HepG2 (cell line): ENCODE results near the gene ARHGAP33. TPM values are rescaled to one million over a fixed set of nuclear protein-coding genes. Genes with fewer than 3 reads are reported as not detected.

Experiments
- ATAC-seq: fragments of 200-7000 bp; cut with Tn5 transposase; 3 replicates; pipeline ENCODE4 v1.9.1; 2020; ENCODE audit warnings: mild to moderate bottlenecking, moderate library complexity
- BruUV-seq: library from RNA; stranded (reverse); fragments of 400-500 nt; replicated peaks from 2 replicates; lab custom pipeline; 2021; lab: Mats Ljungman, UMichigan
- CTCF ChIA-PET: fragments of 300-600 bp; formaldehyde crosslinking; extraction: SDS; loops from one replicate; lab custom pipeline; 2021; ENCODE audit warnings: low total read pairs, inconsistent platforms, low intra/inter-chr PET ratio; lab: Yijun Ruan, JAX
- POLR2A ChIA-PET: fragments of 350-600 bp; sonication (Branson Sonifier 250); formaldehyde crosslinking; loops from one replicate; lab custom pipeline; 2020; ENCODE audit warnings: antibody characterized with exemption, inconsistent platforms; lab: Yijun Ruan, JAX
- DNase-seq: peaks from one replicate; pipeline ENCODE4 v3.0.0-alpha.2; 2015; ENCODE audit warnings: low spot score
- FAIRE-seq: peaks from 3 replicates; lab custom pipeline; 2011; peaks lifted over from hg19 to GRCh38; lab: Jason Lieb, UNC
- H2AFZ ChIP-seq: one replicate; pipeline ENCODE4 v1.6.1; 2011; ENCODE audit warnings: low read length, inconsistent platforms
- H3K27ac ChIP-seq: fragments of 300-600 bp; 3 replicates; pipeline ENCODE4 v1.8.0; 2011; ENCODE audit warnings: mixed run types, mild to moderate bottlenecking, mixed read lengths, low read length, inconsistent platforms; ENCODE audit not compliant: insufficient read depth; ENCODE audit errors: extremely low read length
- H3K27me3 ChIP-seq, 2 experiments: fragments of 200-600 bp in 1 of 2; 2 replicates in 1 of 2; 3 replicates in 1 of 2; pipeline versions ENCODE4 v1.6.0 to v1.8.0; 2011; ENCODE audit warnings: low read length in 2 of 2, mild to moderate bottlenecking in 2 of 2, moderate library complexity in 2 of 2, inconsistent platforms in 1 of 2; ENCODE audit not compliant: insufficient read depth in 2 of 2, control insufficient read depth in 1 of 2
- H3K36me3 ChIP-seq, 2 experiments: fragments of 200-600 bp in 1 of 2; replicated peaks in 1 of 2; 2 replicates in 1 of 2; 3 replicates in 1 of 2; pipeline versions ENCODE4 v1.5.1 to v1.8.0; 2011; ENCODE audit warnings: low read length in 2 of 2, inconsistent platforms in 1 of 2; ENCODE audit not compliant: insufficient read depth in 2 of 2, control insufficient read depth in 1 of 2
- H3K4me1 ChIP-seq: 2 replicates; pipeline ENCODE4 v1.5.1; 2012; ENCODE audit warnings: low read length, inconsistent platforms; ENCODE audit not compliant: insufficient read depth
- H3K4me2 ChIP-seq: 2 replicates; pipeline ENCODE4 v1.6.0; 2011; ENCODE audit warnings: low read depth, low read length, inconsistent platforms
- H3K4me3 ChIP-seq, 3 experiments: fragments of 200-600 bp in 1 of 3; sonication (generic), shearing (Covaris generic) in 1 of 3; replicated peaks in 1 of 3; 2 replicates each; pipeline ENCODE4 v1.5.1; 2011 to 2016; ENCODE audit warnings: low read length in 3 of 3, inconsistent platforms in 2 of 3, low read depth in 2 of 3, mild to moderate bottlenecking in 2 of 3, control low read depth in 1 of 3, mixed read lengths in 1 of 3; ENCODE audit not compliant: insufficient read depth in 1 of 3
- H3K79me2 ChIP-seq: one replicate; pipeline ENCODE4 v1.6.1; 2011; ENCODE audit warnings: low read length, inconsistent platforms; ENCODE audit not compliant: insufficient read depth
- H3K9ac ChIP-seq: 2 replicates; pipeline ENCODE4 v1.6.0; 2011; ENCODE audit warnings: mild to moderate bottlenecking, low read depth, low read length, inconsistent platforms; ENCODE audit not compliant: insufficient read depth
- H3K9me3 ChIP-seq: 2 replicates; pipeline ENCODE4 v1.5.1; 2012; ENCODE audit warnings: mild to moderate bottlenecking, low read length
- H4K20me1 ChIP-seq: 2 replicates; pipeline ENCODE4 v1.6.0; 2011; ENCODE audit warnings: inconsistent platforms, mild to moderate bottlenecking, low read length, moderate library complexity; ENCODE audit not compliant: insufficient read depth
- BHLHE40 ChIP-seq: IDR thresholded peaks from 2 replicates; pipeline ENCODE4 v1.6.1; 2011; ENCODE audit warnings: low read length, improper control_type of control experiment
- FOXJ3 ChIP-seq: sonication (generic); formaldehyde crosslinking; IDR thresholded peaks from 2 replicates; pipeline ENCODE4 v1.4.0; 2020; ENCODE audit warnings: missing genetic modification reagents, mild to moderate bottlenecking, borderline replicate concordance
- MED13 ChIP-seq: sonication (generic); formaldehyde crosslinking; IDR thresholded peaks from 2 replicates; pipeline ENCODE4 v1.5.0; 2020; ENCODE audit warnings: missing genetic modification reagents
- YY1 ChIP-seq: IDR thresholded peaks from 2 replicates; pipeline ENCODE4 v1.6.1; 2011; ENCODE audit warnings: low read length, low read depth, moderate library complexity, mild to moderate bottlenecking; ENCODE audit not compliant: insufficient read depth, insufficient replicate concordance
- ZNF136 ChIP-seq: sonication (generic); formaldehyde crosslinking; IDR thresholded peaks from 2 replicates; pipeline ENCODE4 v1.8.1; 2022; ENCODE audit warnings: low read depth, mild to moderate bottlenecking, moderate library complexity, missing genetic modification reagents
- ZNF761 ChIP-seq: sonication (generic); formaldehyde crosslinking; conservative IDR thresholded peaks from 2 replicates; pipeline ENCODE4 v1.4.0; 2020; ENCODE audit warnings: mild to moderate bottlenecking, missing genetic modification reagents
- ZSCAN9 ChIP-seq: IDR thresholded peaks from 2 replicates; pipeline ENCODE4 v1.6.1; 2016; ENCODE audit warnings: borderline replicate concordance
- WGBS: methylation state at CpG from one replicate; pipeline ENCODE4 v1.1.6; 2017; ENCODE audit warnings: low lambda C conversion rate; 5-methylcytosine and 5-hydroxymethylcytosine counted together
- in situ Hi-C: cut with HindIII; loops from 2 replicates; pipeline ENCODE4 v1.10.0; 2017; ENCODE audit warnings: low pct_unique_long_range_greater_than_20kb; ENCODE audit not compliant: extremely low pct_ligation_motif_present
- intact Hi-C: fragments of 100-400 bp; cut with micrococcal nuclease; formaldehyde crosslinking; loops from one replicate; pipeline ENCODE4 v1.10.0; 2022; ENCODE audit not compliant: unreplicated experiment
- polyA plus RNA-seq, 8 experiments: library from polyadenylated mRNA; depleted of rRNA in 3 of 8; stranded (reverse) in 7 of 8; unstranded in 1 of 8; fragments of >200 nt; fragmentation: Illumina TruSeq in 4 of 8; extraction: Trizol in 4 of 8; gene quantifications; 2 replicates each; pipeline versions ENCODE4 v1.2.1 to v1.2.3, GENCODE V29; 2011 to 2016; ENCODE audit warnings: low read depth in 4 of 8, missing spikeins in 1 of 8, mixed read lengths in 1 of 8; ENCODE audit not compliant: insufficient read depth in 1 of 8
- total RNA-seq, 5 experiments: library from RNA; depleted of rRNA; stranded (reverse); fragments of >200 nt; fragmentation: Illumina TruSeq; extraction: Trizol; gene quantifications; 2 replicates each; pipeline ENCODE4 v1.2.3, GENCODE V29; 2016; ENCODE audit warnings: low read depth in 1 of 5
- TF ChIP-seq, protein P1 (sequence below): sonication (generic); formaldehyde crosslinking; IDR thresholded peaks from 2 replicates; pipeline ENCODE4 v1.5.0; 2020; ENCODE audit warnings: mild to moderate bottlenecking, missing genetic modification reagents, moderate library complexity
- TF ChIP-seq, protein P2 (sequence below), 2 experiments: fragments of 450-650 bp in 1 of 2; sonication (generic) in 1 of 2; formaldehyde crosslinking; IDR thresholded peaks; 2 replicates each; pipeline versions ENCODE4 v1.5.0 to v1.8.0; 2020 to 2022; ENCODE audit warnings: mild to moderate bottlenecking in 1 of 2, missing genetic modification reagents in 1 of 2

Gene ARHGAP33
- total and polyA plus RNA-seq, 2 of the 13 experiments (the other 11 are each of a cell fraction or from before 2014, with no cell fraction given), result 1.3 to 2.7 TPM

DNA sequence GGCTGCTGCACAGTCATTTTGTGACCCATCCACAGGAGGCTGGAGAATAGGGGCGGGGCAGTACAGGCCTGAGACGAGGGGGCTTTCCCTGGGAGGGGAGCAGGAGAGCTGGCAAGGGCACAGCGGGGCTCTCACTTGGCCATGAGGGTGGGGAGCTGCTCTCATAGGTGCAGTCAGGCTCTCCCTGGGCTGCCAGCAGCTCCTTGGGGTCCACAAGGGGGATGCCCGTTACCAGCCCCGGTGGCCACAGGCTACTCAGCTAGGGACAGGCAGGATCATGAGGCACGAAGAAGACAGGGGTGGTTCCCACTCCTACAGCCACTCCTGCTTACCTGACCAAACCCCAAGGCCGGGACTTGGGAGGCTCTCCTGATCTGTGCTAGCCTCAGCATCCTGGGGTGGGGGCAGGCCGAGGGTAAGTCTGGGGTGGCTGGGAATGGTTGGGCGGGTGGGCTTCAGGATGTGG, 16.5 kb downstream of the ARHGAP33 start:
- Histone ChIP-seq H2AFZ (no peak overlapping the region), H3K9me3 (no peaks in the 10 kb centered on the region), H3K27ac (no peak overlapping the region), H4K20me1 (no peaks in the 10 kb centered on the region), H3K4me3 (no peak overlapping the region), H3K79me2 (no peaks in the 10 kb centered on the region), H3K4me2 (peak overlapping the region; percentile 61; the same call in 1 of the 2 replicates), H3K36me3 (no peaks in the 10 kb centered on the region), H3K9ac (no peak overlapping the region), H3K27me3 (peaks cover 0 to 4% of the 10 kb centered on the region in 2 experiments; a peak in 3 of 5 replicates), H3K4me1 (peaks cover 36% of the 10 kb centered on the region)
- CTCF ChIA-PET, result no interaction called here
- ATAC-seq (no peak; the same call in 2 of the 3 replicates), FAIRE-seq (no peak), DNase-seq (no peak)
- POLR2A ChIA-PET, result interaction anchor here (1.6 kb wide), 1 partner anchor 57 kb away, joined by 3 read pairs; no protein-coding TSS in a partner anchor
- WGBS, result 54% methylated on average over 3 of the region's 9 CpGs
- in situ Hi-C loops (no loop called here), intact Hi-C loops (loop anchor here (1.0 kb wide), 1 partner anchor 51 kb away; no protein-coding TSS in a partner anchor)
- no peak for TF ChIP-seq BHLHE40
- TF ChIP-seq, protein P1, sequence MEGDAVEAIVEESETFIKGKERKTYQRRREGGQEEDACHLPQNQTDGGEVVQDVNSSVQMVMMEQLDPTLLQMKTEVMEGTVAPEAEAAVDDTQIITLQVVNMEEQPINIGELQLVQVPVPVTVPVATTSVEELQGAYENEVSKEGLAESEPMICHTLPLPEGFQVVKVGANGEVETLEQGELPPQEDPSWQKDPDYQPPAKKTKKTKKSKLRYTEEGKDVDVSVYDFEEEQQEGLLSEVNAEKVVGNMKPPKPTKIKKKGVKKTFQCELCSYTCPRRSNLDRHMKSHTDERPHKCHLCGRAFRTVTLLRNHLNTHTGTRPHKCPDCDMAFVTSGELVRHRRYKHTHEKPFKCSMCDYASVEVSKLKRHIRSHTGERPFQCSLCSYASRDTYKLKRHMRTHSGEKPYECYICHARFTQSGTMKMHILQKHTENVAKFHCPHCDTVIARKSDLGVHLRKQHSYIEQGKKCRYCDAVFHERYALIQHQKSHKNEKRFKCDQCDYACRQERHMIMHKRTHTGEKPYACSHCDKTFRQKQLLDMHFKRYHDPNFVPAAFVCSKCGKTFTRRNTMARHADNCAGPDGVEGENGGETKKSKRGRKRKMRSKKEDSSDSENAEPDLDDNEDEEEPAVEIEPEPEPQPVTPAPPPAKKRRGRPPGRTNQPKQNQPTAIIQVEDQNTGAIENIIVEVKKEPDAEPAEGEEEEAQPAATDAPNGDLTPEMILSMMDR (CRISPR knock-in tag), result no peak
- no peak for TF ChIP-seq FOXJ3 (CRISPR knock-in tag)
- no peak for TF ChIP-seq ZNF761
- TF ChIP-seq ZNF136 (CRISPR knock-in tag), result no peak
- no peak for TF ChIP-seq MED13 (CRISPR knock-in tag)
- TF ChIP-seq ZSCAN9, result no peak
- TF ChIP-seq, protein P2, sequence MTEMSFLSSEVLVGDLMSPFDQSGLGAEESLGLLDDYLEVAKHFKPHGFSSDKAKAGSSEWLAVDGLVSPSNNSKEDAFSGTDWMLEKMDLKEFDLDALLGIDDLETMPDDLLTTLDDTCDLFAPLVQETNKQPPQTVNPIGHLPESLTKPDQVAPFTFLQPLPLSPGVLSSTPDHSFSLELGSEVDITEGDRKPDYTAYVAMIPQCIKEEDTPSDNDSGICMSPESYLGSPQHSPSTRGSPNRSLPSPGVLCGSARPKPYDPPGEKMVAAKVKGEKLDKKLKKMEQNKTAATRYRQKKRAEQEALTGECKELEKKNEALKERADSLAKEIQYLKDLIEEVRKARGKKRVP (CRISPR knock-in tag; IDR thresholded peaks at IDR 0.05), result no peak
- TF ChIP-seq YY1, result no peak
- no TSS peak for BruUV-seq
